Thyroid gland (tissue), 4 donors: Measurements from ENCODE around the gene TLCD1. TPM values are rescaled to one million over a fixed set of nuclear protein-coding genes. Genes with fewer than 3 reads are reported as not detected.
"Not testable (repeated sequence)": the region's sequence is repeated elsewhere in the genome, so short reads cannot be mapped to it uniquely, and the experiment has no call there.

ENCODE experiments used
- DNase-seq, 2 donors: peaks; one replicate each; pipeline ENCODE4 v3.0.0-alpha.2; 2019
- H3K27ac ChIP-seq, 3 donors: fragments of 200-600 bp; sonication (generic); 1 replicate in 2 of 3; 2 replicates in 1 of 3; pipeline ENCODE4 v1.5.1; 2016 to 2019; ENCODE audit warnings: mild to moderate bottlenecking in 1 of 3, moderate library complexity in 1 of 3
- H3K27me3 ChIP-seq: fragments of 200-600 bp; sonication (generic); one replicate; pipeline ENCODE4 v1.5.1; 2019
- H3K36me3 ChIP-seq, 2 donors: fragments of 200-600 bp; sonication (generic); one replicate each; pipeline ENCODE4 v1.5.1; 2016 to 2019
- H3K4me1 ChIP-seq, 2 donors: fragments of 200-600 bp; sonication (generic); one replicate each; pipeline ENCODE4 v1.5.1; 2017 to 2019
- H3K4me3 ChIP-seq, 3 donors: fragments of 200-600 bp; sonication (generic); replicated peaks in 1 of 3; 1 replicate in 2 of 3; 2 replicates in 1 of 3; pipeline ENCODE4 v1.5.1; 2016; ENCODE audit warnings: mild to moderate bottlenecking in 1 of 3
- H3K9me3 ChIP-seq: fragments of 200-600 bp; sonication (generic); one replicate; pipeline ENCODE4 v1.5.1; 2017
- POLR2A ChIP-seq, 2 donors: fragments of 450-650 bp; IDR thresholded peaks; one replicate each; pipeline ENCODE4 v1.6.1; 2017; ENCODE audit warnings: antibody characterized with exemption in 2 of 2, mild to moderate bottlenecking in 2 of 2, moderate library complexity in 1 of 2
- WGBS, 2 donors: methylation state at CpG; one replicate each; pipeline ENCODE4 v1.1.5; 2017; 5-methylcytosine and 5-hydroxymethylcytosine counted together
- intact Hi-C: fragments of 100-400 bp; cut with DNase I; formaldehyde crosslinking; loops from one replicate; pipeline ENCODE4 v1.15.1; 2023
- total RNA-seq, 4 donors: library from RNA; depleted of rRNA; stranded (reverse); fragments of >200 nt; gene quantifications; one replicate each; pipeline ENCODE4 v1.2.3, GENCODE V29; 2016
- TF ChIP-seq, protein P1 (sequence below), 6 experiments: fragments of 200-600 bp in 3 of 6; fragments of 450-650 bp in 3 of 6; sonication (generic) in 3 of 6; IDR thresholded peaks; one replicate each; pipeline ENCODE4 v1.5.1; 2016 to 2019; ENCODE audit warnings: antibody characterized with exemption in 6 of 6, mild to moderate bottlenecking in 2 of 6, inconsistent platforms in 1 of 6, moderate library complexity in 1 of 6

TLCD1 gene
- total RNA-seq, 4 donors from 2014 or later, result 1.6 to 21.4 (median 5.1) TPM

- Histone ChIP-seq H3K27me3 (no peaks in the 10 kb centered on the region), H3K4me3 (no peak overlapping the region), H3K36me3 (peaks cover 33 to 36% of the 10 kb centered on the region in 2 donors), H3K27ac (no peak overlapping the region), H3K4me1 (peaks cover 36 to 39% of the 10 kb centered on the region in 2 donors), H3K9me3 (no peaks in the 10 kb centered on the region)
- no peak for TF ChIP-seq POLR2A (IDR thresholded peaks at IDR 0.05)
- TF ChIP-seq, protein P1, sequence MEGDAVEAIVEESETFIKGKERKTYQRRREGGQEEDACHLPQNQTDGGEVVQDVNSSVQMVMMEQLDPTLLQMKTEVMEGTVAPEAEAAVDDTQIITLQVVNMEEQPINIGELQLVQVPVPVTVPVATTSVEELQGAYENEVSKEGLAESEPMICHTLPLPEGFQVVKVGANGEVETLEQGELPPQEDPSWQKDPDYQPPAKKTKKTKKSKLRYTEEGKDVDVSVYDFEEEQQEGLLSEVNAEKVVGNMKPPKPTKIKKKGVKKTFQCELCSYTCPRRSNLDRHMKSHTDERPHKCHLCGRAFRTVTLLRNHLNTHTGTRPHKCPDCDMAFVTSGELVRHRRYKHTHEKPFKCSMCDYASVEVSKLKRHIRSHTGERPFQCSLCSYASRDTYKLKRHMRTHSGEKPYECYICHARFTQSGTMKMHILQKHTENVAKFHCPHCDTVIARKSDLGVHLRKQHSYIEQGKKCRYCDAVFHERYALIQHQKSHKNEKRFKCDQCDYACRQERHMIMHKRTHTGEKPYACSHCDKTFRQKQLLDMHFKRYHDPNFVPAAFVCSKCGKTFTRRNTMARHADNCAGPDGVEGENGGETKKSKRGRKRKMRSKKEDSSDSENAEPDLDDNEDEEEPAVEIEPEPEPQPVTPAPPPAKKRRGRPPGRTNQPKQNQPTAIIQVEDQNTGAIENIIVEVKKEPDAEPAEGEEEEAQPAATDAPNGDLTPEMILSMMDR (IDR thresholded peaks at IDR 0.05), result no peak
- intact Hi-C loops, result no loop called here
- 68 to 71% methylated on average over 7 of the region's 7 CpGs for WGBS, 2 donors
- DNase-seq, result no peak
These were observed 3.4 kb downstream of the TLCD1 start for GRCh38 chr17:28722417-28723158.

DNA sequence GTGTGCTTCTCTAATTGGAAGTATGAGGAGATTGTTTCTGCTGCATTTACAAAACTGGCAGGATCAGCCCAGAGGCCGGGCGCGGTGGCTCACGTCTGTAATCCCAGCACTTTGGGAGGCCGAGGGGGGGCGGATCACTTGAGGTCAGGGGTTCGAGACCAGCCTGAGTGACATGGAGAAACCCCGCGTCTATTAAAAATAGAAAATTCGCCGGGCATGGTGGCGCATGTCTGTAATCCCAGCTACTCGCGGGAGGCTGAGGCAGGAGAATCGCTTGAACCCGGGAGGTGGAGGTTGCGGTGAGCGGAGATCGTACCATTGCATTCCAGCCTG, 5.1 kb downstream of the TLCD1 start:
- H3K9me3 ChIP-seq, intact Hi-C loops, H3K27me3 ChIP-seq, DNase-seq: not testable (repeated sequence)
- WGBS, 2 donors, result 39 to 47% methylated on average over 19 of the region's 19 CpGs
- peaks cover 33 to 36% of the 10 kb centered on the region in 2 donors for H3K36me3 ChIP-seq
- H3K4me1 ChIP-seq, result peaks cover 42 to 49% of the 10 kb centered on the region in 2 donors
- H3K4me3 ChIP-seq, result peak overlapping the region in 1 of 3 donors; percentile 86
- H3K27ac ChIP-seq, result peak overlapping the region in 1 of 3 donors; percentile 86

DNA sequence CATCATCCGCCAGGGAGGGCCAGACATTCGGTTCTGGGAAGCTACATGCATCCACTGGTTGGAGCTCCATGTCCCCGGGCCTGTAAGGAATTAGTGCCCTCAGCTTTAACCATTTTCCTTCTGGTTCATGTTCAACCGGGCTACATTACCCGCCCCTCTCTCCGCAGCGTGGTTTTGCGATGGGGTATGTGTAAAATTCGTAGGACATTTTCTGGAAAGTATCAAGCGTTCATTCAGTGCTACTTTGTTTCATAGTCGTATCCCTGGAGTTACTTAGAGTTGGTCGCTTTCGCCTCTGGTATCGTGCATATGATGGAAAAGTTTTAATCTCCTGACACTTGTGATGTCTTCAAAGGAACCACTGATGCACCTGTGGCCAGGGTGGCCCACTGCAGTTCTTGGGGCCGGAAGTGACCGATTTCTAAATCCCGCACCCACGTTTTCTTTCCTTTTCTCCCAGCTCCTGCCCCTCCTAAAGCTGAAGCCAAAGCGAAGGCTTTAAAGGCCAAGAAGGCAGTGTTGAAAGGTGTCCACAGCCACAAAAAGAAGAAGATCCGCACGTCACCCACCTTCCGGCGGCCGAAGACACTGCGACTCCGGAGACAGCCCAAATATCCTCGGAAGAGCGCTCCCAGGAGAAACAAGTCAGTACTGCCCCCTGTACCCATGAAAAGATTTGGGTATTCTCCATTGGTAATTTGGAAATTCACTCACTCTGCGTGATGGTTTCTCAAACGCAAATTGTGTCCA, 5.6 kb downstream of the TLCD1 start:
- no peaks in the 10 kb centered on the region for H3K27me3 ChIP-seq
- intact Hi-C loops, result no loop called here
- peak overlapping the region; percentile 54 to 89 (median 86) for H3K27ac ChIP-seq
- H3K9me3 ChIP-seq, result no peaks in the 10 kb centered on the region
- H3K4me1 ChIP-seq, result peaks cover 39 to 49% of the 10 kb centered on the region in 2 donors
- no peak for DNase-seq
- 6 to 11% methylated on average over 27 to 30 of the region's 30 CpGs for WGBS, 2 donors
- TF ChIP-seq, protein P1 (IDR thresholded peaks at IDR 0.05), result no peak
- TF ChIP-seq POLR2A (IDR thresholded peaks at IDR 0.05), result no peak
- H3K36me3 ChIP-seq, result peaks cover 33 to 36% of the 10 kb centered on the region in 2 donors
- H3K4me3 ChIP-seq, result peak overlapping the region; percentile 71 to 97 (median 86)

DNA sequence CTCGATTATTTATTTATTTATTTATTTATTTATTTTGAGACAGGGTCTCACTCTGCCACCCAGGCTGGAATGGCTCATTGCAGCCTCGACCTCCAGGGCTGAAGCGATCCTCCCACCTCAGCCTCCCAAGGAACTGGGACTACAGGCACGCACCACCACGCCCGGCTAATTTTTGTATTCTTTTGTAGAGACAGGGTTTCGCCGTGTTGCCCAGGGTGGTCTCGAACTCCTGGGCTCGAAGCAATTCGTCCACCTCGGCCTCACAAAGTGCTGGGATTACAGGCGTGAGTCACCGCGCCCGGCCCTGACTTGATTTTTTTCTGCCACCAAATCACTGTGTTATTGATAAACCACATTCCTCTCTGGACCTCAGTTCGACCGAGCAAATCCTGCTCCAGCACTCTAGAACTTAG, 7.0 kb downstream of the TLCD1 start:
- peak overlapping the region; percentile 54 to 89 (median 86) for H3K27ac ChIP-seq
- peaks cover 34 to 43% of the 10 kb centered on the region in 2 donors for H3K4me1 ChIP-seq
- no peaks in the 10 kb centered on the region for H3K9me3 ChIP-seq
- DNase-seq, result no peak
- no peaks in the 10 kb centered on the region for H3K27me3 ChIP-seq
- 29 to 31% methylated on average over 18 of the region's 18 CpGs for WGBS, 2 donors
- H3K36me3 ChIP-seq, result peaks cover 36 to 42% of the 10 kb centered on the region in 2 donors
- peak overlapping the region in 1 of 3 donors; percentile 86 for H3K4me3 ChIP-seq
- intact Hi-C loops, result no loop called here
- TF ChIP-seq, protein P1 (IDR thresholded peaks at IDR 0.05), result no peak
- TF ChIP-seq POLR2A (IDR thresholded peaks at IDR 0.05), result no peak

DNA sequence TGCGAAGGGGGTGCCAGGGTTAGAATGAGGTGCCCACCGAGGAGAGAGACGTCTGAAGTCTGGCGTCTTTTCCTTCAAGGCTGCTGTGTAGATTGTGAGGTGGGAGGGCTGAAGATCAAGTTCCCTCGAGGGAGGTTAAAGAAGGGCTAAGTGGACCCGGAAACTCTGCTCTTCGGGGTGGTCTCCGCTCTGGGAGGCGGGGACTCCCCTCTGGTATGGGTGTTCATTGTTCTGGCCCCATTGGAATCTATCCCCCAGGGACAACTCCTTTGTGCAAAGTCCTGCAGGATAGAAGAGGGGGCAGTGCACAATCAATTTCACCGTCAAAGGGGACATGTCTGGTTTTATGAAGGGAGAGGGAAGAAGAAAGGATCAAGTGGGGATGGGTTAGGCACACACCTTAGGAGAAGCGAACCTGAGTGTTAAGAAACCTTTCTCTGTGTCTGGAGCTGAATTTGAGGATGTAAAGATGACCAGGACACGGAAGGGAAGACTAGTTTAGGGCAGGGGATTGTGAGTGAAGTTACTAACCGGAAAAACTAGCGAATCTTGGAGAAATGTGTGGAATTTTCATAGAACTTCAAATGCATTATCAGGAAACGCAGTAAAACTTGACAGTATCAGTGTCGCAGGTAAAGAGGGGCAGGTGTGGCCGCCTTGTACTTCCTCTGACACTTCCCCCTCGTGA, 7.6 kb downstream of the TLCD1 start:
- no peaks in the 10 kb centered on the region for H3K9me3 ChIP-seq
- peak overlapping the region in 1 of 3 donors; percentile 83 for H3K4me3 ChIP-seq
- no peak for DNase-seq
- WGBS, 2 donors, result 37 to 41% methylated on average over 18 of the region's 18 CpGs
- no peak for TF ChIP-seq POLR2A (IDR thresholded peaks at IDR 0.05)
- TF ChIP-seq, protein P1 (IDR thresholded peaks at IDR 0.05), result no peak
- peak overlapping the region; percentile 86 to 92 (median 89) for H3K27ac ChIP-seq
- peaks cover 32 to 37% of the 10 kb centered on the region in 2 donors for H3K36me3 ChIP-seq
- intact Hi-C loops, result no loop called here
- no peaks in the 10 kb centered on the region for H3K27me3 ChIP-seq
- H3K4me1 ChIP-seq, result peaks cover 34 to 43% of the 10 kb centered on the region in 2 donors
